ENCODE results near the gene MECP2. TPM values are rescaled to one million over a fixed set of nuclear protein-coding genes. Genes with fewer than 3 reads are reported as not detected.

Gene MECP2
- polyA plus RNA-seq, 1 donor (not counting 4 experiments of a cell fraction or from before 2014, with no cell fraction given), result 9.9 TPM

- Histone ChIP-seq H3K4me1 (ENCODE audit: control insufficient read depth, extremely low read depth, insufficient read depth, low read length) (peaks cover 4% of the 10 kb centered on the region), H3K27me3 (ENCODE audit: control insufficient read depth, extremely low read depth, insufficient read depth, low read length) (no peaks in the 10 kb centered on the region), H3K9me3 (ENCODE audit: control insufficient read depth, low read depth, low read length) (no peaks in the 10 kb centered on the region), H3K27ac (ENCODE audit: control insufficient read depth, insufficient read depth, low read length) (no peak overlapping the region), H3K4me2 (ENCODE audit: control insufficient read depth, extremely low read depth, insufficient read depth, low read depth, low read length) (no peak overlapping the region), H4K20me1 (ENCODE audit: control insufficient read depth, extremely low read depth, insufficient read depth, low read length) (no peaks in the 10 kb centered on the region), H3K79me2 (ENCODE audit: control insufficient read depth, insufficient read depth, low read length) (no peaks in the 10 kb centered on the region), H3K4me3 (ENCODE audit: control insufficient read depth in 2 of 3, extremely low read depth in 1 of 3, insufficient read depth in 2 of 3, low read depth in 1 of 3, low read length in 3 of 3) (no peak overlapping the region), H3K9ac (ENCODE audit: control insufficient read depth, extremely low read depth, insufficient read depth, low read length) (no peak overlapping the region), H3K9me1 (ENCODE audit: control insufficient read depth, extremely low read depth, insufficient read depth, low read length) (no peaks in the 10 kb centered on the region), H2AFZ (ENCODE audit: control insufficient read depth, low read length) (no peak overlapping the region), H3K36me3 (ENCODE audit: control insufficient read depth in 2 of 2, extremely low read depth in 1 of 2, insufficient read depth in 2 of 2, low read length in 2 of 2) (no peaks in the 10 kb centered on the region)
- TF ChIP-seq EZH2 (IDR thresholded peaks at IDR 0.05; ENCODE audit: low read length) (no peak), CTCF (optimal IDR thresholded peaks at IDR 0.05 in 1 of 3, IDR thresholded peaks at IDR 0.05 in 1 of 3, conservative IDR thresholded peaks at IDR 0.05 in 1 of 3; ENCODE audit: extremely low read depth in 1 of 3, insufficient read depth in 2 of 3, low read length in 3 of 3) (no peak)
- DNase-seq (ENCODE audit: low read depth, low spot score), result no peak
- FAIRE-seq, result no peak
- dilution Hi-C loops (cut with MboI; ENCODE audit: extremely low pct_ligation_motif_present, low sequenced_read_pairs), result no loop called here
Observed at GRCh38 chrX:153989973-153990655, 107.4 kb downstream of the MECP2 start.

- no peak overlapping the region for H3K4me3 ChIP-seq (ENCODE audit: control insufficient read depth in 2 of 3, extremely low read depth in 1 of 3, insufficient read depth in 2 of 3, low read depth in 1 of 3, low read length in 3 of 3)
- dilution Hi-C loops (cut with MboI; ENCODE audit: extremely low pct_ligation_motif_present, low sequenced_read_pairs), result no loop called here
- H3K9me3 ChIP-seq (ENCODE audit: control insufficient read depth, low read depth, low read length), result no peaks in the 10 kb centered on the region
- H3K27ac ChIP-seq (ENCODE audit: control insufficient read depth, insufficient read depth, low read length), result no peak overlapping the region
- H3K27me3 ChIP-seq (ENCODE audit: control insufficient read depth, extremely low read depth, insufficient read depth, low read length), result no peaks in the 10 kb centered on the region
- no peak overlapping the region for H3K9ac ChIP-seq (ENCODE audit: control insufficient read depth, extremely low read depth, insufficient read depth, low read length)
- DNase-seq (ENCODE audit: low read depth, low spot score) (no peak), FAIRE-seq (no peak)
- H3K4me1 ChIP-seq (ENCODE audit: control insufficient read depth, extremely low read depth, insufficient read depth, low read length), result peaks cover 4% of the 10 kb centered on the region
- H2AFZ ChIP-seq (ENCODE audit: control insufficient read depth, low read length), result no peak overlapping the region
- H3K4me2 ChIP-seq (ENCODE audit: control insufficient read depth, extremely low read depth, insufficient read depth, low read depth, low read length), result no peak overlapping the region
- TF ChIP-seq EZH2 (IDR thresholded peaks at IDR 0.05; ENCODE audit: low read length) (no peak), CTCF (optimal IDR thresholded peaks at IDR 0.05 in 1 of 3, IDR thresholded peaks at IDR 0.05 in 1 of 3, conservative IDR thresholded peaks at IDR 0.05 in 1 of 3; ENCODE audit: extremely low read depth in 1 of 3, insufficient read depth in 2 of 3, low read length in 3 of 3) (no peak)
- H3K9me1 ChIP-seq (ENCODE audit: control insufficient read depth, extremely low read depth, insufficient read depth, low read length), result no peaks in the 10 kb centered on the region
- H3K79me2 ChIP-seq (ENCODE audit: control insufficient read depth, insufficient read depth, low read length), result no peaks in the 10 kb centered on the region
- no peaks in the 10 kb centered on the region for H3K36me3 ChIP-seq (ENCODE audit: control insufficient read depth in 2 of 2, extremely low read depth in 1 of 2, insufficient read depth in 2 of 2, low read length in 2 of 2)
- H4K20me1 ChIP-seq (ENCODE audit: control insufficient read depth, extremely low read depth, insufficient read depth, low read length), result no peaks in the 10 kb centered on the region
Observed at GRCh38 chrX:153988493-153988892, 109.0 kb downstream of the MECP2 start.

Measured in keratinocyte (primary cell).